ENCODE results near the gene BRDT. TPM values are rescaled to one million over a fixed set of nuclear protein-coding genes. Genes with fewer than 3 reads are reported as not detected.

Gene BRDT
- total RNA-seq, 2 donors from 2014 or later = 0.10 TPM; not detected in 1

GRCh38 chr1:92030656-92031107 is 81.5 kb downstream of the BRDT start:
- ATAC-seq (peak; percentile 55 to 67), DNase-seq (ENCODE audit: low spot score in 2 of 2) (no peak)
- Mint-ChIP-seq H3K9me3 (no peaks in the 10 kb centered on the region), H3K27ac (peak overlapping the region in 1 of 2 donors; percentile 6), H3K36me3 (peaks cover 0 to 12% of the 10 kb centered on the region in 2 donors)

DNA sequence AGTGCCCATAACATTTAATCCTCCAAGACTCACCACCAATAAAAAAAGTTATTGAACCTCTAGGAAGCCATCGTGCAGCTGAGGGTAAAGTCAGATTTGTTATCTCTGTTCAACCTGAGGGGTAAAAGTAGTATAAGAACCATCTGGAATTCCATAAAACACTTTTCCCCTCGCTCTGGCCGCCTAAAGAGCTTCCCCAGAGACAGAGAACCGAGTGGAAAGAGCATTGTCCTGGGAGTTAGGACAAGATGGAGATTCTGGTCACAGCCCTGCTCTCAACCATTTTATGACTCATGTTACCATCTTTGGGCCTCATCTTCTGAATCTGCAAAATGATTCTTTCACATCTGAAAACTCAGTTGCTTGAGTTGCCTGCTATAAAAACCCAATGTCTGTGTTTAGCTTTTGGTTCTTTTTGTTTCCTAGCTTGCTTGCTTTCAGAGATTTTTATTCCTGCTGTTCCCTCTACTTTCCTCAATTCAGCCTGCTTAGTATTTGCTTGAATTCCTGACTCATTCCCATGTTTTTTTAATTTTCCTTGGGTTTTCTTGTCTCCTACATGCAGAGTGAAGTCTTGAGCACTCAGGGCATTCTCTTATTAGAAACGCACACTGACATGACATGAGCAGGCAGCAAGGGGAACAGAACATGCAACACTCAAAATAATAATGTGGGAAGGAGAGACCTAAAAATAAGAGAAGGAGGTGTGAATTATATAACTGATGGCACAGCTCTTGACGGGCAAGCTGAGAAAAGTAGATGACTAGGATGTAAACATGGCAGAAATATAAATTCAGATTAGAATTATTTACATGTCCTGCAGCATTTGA is 82.3 kb downstream of the BRDT start:
- Mint-ChIP-seq H3K36me3 (peaks cover 0 to 12% of the 10 kb centered on the region in 2 donors), H3K9me3 (no peaks in the 10 kb centered on the region), H3K27ac (no peak overlapping the region)
- no peak for ATAC-seq
- no peak for DNase-seq (ENCODE audit: low spot score in 2 of 2)

GRCh38 chr1:92037400-92037799 is 88.2 kb downstream of the BRDT start:
- no peak overlapping the region for H3K27ac Mint-ChIP-seq
- DNase-seq (ENCODE audit: low spot score in 2 of 2) (no peak), ATAC-seq (no peak)
- no peaks in the 10 kb centered on the region for H3K36me3 Mint-ChIP-seq
- no peaks in the 10 kb centered on the region for H3K9me3 Mint-ChIP-seq

DNA sequence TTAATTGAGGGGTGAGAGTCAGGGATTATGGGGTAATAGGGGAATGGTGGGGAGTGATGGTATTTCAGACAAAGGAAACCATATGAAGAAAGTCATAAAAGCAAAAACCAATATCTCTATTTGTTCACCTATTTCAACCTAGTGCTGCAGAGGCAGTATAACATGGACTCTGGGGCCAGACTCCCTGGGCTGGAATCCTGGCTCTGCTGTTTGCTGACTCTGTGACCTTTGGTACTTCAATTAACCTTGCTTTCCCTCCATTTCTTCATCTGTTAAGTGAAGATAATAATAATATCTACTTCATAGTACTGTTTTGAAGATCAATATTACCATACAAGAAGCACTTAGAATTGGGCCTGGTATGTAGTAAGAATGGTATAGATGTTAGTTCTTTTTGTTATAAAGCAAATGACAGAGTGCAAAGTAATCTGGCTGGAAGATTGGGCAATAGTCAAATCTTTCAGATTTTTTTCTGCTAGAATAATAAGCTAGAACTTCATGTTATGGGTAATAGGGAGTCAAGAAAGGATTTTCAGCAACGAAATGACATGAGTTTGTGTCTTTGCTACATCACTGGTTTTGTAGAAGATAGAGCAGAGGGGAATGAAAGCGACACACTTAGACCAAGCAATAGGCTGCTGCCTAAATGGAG is 89.6 kb downstream of the BRDT start:
- H3K27ac Mint-ChIP-seq = no peak overlapping the region
- no peaks in the 10 kb centered on the region for H3K36me3 Mint-ChIP-seq
- ATAC-seq (no peak), DNase-seq (ENCODE audit: low spot score in 2 of 2) (no peak)
- no peaks in the 10 kb centered on the region for H3K9me3 Mint-ChIP-seq

DNA sequence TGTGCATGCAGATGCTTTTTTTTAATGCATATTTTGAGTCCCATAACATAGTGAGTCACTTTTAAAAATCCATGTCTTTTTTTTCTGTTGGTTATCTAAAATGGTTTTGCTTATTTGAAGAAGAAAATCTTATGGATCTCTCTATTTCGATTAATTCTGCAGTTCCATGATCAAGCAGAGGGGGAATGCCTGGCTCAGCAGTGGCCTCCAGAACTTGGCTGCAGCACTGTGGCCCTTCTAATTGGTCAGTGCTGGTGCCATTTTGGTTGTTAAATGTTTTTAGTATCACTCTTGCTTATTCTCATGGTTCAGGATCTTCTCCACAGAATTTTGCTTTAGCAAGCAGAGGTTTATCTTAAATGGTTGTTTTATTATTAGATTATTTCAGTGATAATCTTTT is 91.8 kb downstream of the BRDT start:
- Mint-ChIP-seq H3K27ac (no peak overlapping the region), H3K9me3 (no peaks in the 10 kb centered on the region), H3K36me3 (no peaks in the 10 kb centered on the region)
- ATAC-seq (no peak), DNase-seq (ENCODE audit: low spot score in 2 of 2) (no peak)

GRCh38 chr1:92043621-92044020 is 94.4 kb downstream of the BRDT start:
- no peak overlapping the region for H3K27ac Mint-ChIP-seq
- H3K9me3 Mint-ChIP-seq = no peaks in the 10 kb centered on the region
- H3K36me3 Mint-ChIP-seq = peaks cover 0 to 4% of the 10 kb centered on the region in 2 donors
- ATAC-seq (no peak), DNase-seq (ENCODE audit: low spot score in 2 of 2) (no peak)

DNA sequence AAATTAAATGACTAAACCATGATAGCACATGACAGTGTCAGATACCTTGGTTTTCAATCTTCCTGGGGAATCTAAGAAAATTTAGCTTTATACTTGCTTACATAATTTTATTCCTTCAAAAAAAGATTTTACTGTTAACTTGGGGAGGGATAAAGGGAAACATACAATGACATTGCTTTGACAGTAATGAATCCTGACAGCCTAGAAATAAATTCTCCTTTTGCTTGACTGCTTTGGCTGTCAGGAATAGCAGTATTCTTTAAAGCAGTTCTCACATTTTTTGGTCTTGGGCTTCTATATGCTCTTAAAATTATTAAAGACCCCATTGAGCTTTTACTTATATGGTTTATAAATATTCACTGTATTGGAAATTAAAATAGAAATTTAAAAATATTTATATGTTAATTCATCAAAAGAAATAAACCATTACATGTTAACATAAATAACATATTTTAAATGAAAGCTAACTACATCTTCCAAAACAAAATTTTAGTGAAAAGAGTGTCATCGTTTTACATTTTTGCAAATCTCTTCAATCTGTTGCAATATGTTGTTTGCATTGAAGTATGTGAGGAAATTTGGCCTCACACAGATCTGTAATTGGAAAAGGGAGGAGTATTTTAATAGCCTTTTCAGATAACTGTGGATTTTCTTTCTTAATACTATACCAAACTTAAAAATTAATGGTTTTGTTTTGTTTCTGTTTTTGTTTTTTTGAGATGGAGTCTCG is 96.7 kb downstream of the BRDT start:
- Mint-ChIP-seq H3K27ac (no peak overlapping the region), H3K9me3 (no peaks in the 10 kb centered on the region), H3K36me3 (peaks cover 0 to 4% of the 10 kb centered on the region in 2 donors)
- DNase-seq (ENCODE audit: low spot score in 2 of 2) (no peak), ATAC-seq (no peak)

DNA sequence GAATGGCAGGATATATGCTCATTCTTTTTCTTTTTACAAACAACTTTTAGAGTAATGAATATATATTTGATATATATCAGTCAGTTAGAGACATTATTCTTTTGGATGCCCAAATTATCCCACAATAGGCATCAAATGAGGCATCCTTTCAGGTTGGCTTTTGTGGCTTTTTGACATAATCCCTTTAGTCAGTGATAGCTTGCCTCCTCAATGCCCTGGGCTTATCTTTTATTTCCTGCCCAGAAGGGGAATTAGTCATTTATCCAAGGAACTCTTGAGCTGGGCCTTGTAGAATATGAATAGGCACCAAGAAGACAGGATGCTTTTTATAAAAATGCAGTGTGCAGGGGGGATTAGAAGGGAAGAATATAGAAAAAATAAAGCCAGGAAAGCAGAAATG is 102.7 kb downstream of the BRDT start:
- DNase-seq (ENCODE audit: low spot score in 2 of 2) (no peak), ATAC-seq (no peak)
- Mint-ChIP-seq H3K36me3 (peaks cover 0 to 2% of the 10 kb centered on the region in 2 donors), H3K9me3 (no peaks in the 10 kb centered on the region), H3K27ac (no peak overlapping the region)

Other genes with a start within 250 kb of the BRDT start
- gene TGFBR3, start 63.2 kb upstream of the BRDT start, total RNA-seq = 1 to 10 TPM; 1.2 to 3.3 TPM
- gene EPHX4, start 80.6 kb downstream of the BRDT start, total RNA-seq = 1 to 10 TPM in 1 of 2 donors, under 1 TPM in 1; 0.32 to 1.4 TPM
- gene SETSIP, start 126.0 kb downstream of the BRDT start, total RNA-seq = not detected
- 1 to 10 TPM; 2.1 to 3.2 TPM for gene BTBD8, start 130.9 kb downstream of the BRDT start, total RNA-seq

All from activated naive CD4-positive, alpha-beta T cell treated with anti-CD3 and anti-CD28 coated beads, Interleukin-2, amount 50 U/mL, for 72 hours (primary cell).